CD4-positive, alpha-beta T cell treated with Interleukin-6 at 100 ng/mL for 8 hours (primary cell): ENCODE results near the gene IQCH.
A peak's percentile ranks its signal among the peaks of the same experiment; 100 is the strongest.

Experiments
- DNase-seq: peaks from one replicate; pipeline ENCODE4 v3.0.0-alpha.2; 2020; ENCODE audit warnings: mixed read lengths, low spot score

IQCH gene

GRCh38 chr15:67504796-67505195 lies 250.2 kb downstream of the IQCH start:
- no peak for DNase-seq

- no peak for DNase-seq
Observed at GRCh38 chr15:67505675-67506572, 251.3 kb downstream of the IQCH start.

GRCh38 chr15:67506775-67507747 lies 252.5 kb downstream of the IQCH start:
- no peak for DNase-seq

- no peak for DNase-seq
Observed at GRCh38 chr15:67508407-67508806, 253.8 kb downstream of the IQCH start.

- no peak for DNase-seq
Observed at GRCh38 chr15:67509918-67510317, 255.3 kb downstream of the IQCH start.

GRCh38 chr15:67510597-67511190 lies 256.1 kb downstream of the IQCH start:
- no peak for DNase-seq

- no peak for DNase-seq
Observed at GRCh38 chr15:67511606-67512005, 257.0 kb downstream of the IQCH start.

GRCh38 chr15:67512140-67512539 lies 257.6 kb downstream of the IQCH start:
- DNase-seq: no peak

GRCh38 chr15:67512933-67513714 lies 258.5 kb downstream of the IQCH start:
- no peak for DNase-seq

- DNase-seq: no peak
Observed at GRCh38 chr15:67515090-67515489, 260.5 kb downstream of the IQCH start.

GRCh38 chr15:67515557-67515956 lies 261.0 kb downstream of the IQCH start:
- DNase-seq: no peak

- DNase-seq: no peak
Observed at GRCh38 chr15:67520321-67521028, 265.9 kb downstream of the IQCH start.

GRCh38 chr15:67521029-67521782 lies 266.6 kb downstream of the IQCH start, which contains the start of gene C15orf61:
TSS of gene C15orf61 (plus strand) at chr15:67521131. CDS start at chr15:67521249, 118 bp downstream.
- DNase-seq: peak; percentile 90

GRCh38 chr15:67521783-67522568 lies 267.4 kb downstream of the IQCH start:
- no peak for DNase-seq

GRCh38 chr15:67523330-67523729 lies 268.7 kb downstream of the IQCH start:
- DNase-seq: no peak

GRCh38 chr15:67524235-67524634 lies 269.6 kb downstream of the IQCH start:
- DNase-seq: no peak

GRCh38 chr15:67528513-67528912 lies 273.9 kb downstream of the IQCH start:
- DNase-seq: no peak

- no peak for DNase-seq
Observed at GRCh38 chr15:67531379-67531914, 276.9 kb downstream of the IQCH start.

- no peak for DNase-seq
Observed at GRCh38 chr15:67533873-67534272, 279.3 kb downstream of the IQCH start.
